ENCODE data around the gene C6orf89.
A peak's percentile ranks its signal among the peaks of the same experiment; 100 is the strongest.

C6orf89 gene

DNA sequence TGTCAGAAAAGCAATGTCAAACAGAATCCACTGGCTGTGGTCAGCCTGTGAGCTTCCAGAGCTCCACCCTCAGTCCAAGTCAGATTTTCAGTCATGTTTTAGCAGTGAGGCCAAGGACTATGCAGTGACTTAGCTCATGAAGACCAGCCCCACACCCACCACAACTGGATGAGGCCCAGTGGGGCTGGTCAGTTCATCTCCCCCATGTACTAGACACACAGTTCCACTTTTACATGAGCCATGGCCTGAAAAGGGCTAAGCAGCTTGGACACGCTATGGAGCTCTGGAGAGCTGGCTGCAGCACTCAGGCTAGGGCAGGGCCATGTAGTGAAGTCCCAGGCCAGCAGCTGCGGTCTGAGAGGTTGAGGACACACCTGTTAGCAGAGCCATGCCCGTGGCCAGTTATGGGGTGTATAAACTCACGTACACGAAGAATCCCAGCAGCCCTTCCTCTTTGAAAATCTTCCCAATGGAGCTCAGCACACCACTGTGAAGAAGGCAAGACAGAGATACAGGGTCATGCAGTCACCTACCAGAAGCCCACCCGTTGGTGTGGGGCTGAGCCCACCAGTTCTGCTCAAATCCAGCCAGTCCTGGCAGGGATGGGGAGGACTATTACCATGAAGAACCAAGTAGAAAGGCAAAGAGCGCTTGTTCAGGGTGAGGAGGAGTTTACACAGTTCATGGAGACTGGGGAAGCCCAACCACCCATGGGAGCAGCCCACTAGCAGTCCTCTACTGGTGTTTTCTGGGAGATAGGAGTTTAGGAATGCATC is 89.7 kb downstream of the C6orf89 start:
- Histone ChIP-seq H3K27ac (ENCODE audit: low read depth, low read length) (no peak overlapping the region), H3K9ac (ENCODE audit: low read length) (no peak overlapping the region), H3K4me1 (ENCODE audit: control insufficient read depth, low read depth, low read length) (no peaks in the 10 kb centered on the region), H3K27me3 (ENCODE audit: insufficient read depth, low read length, poor library complexity) (no peaks in the 10 kb centered on the region), H2BK5ac (ENCODE audit: low read length) (no peak overlapping the region), H4K5ac (ENCODE audit: low read length) (no peak overlapping the region), H3K79me2 (ENCODE audit: control insufficient read depth, insufficient read depth, low read length) (peaks cover 17% of the 10 kb centered on the region), H3K4me2 (ENCODE audit: low read length) (no peak overlapping the region), H3K79me1 (ENCODE audit: low read length) (peaks cover 19% of the 10 kb centered on the region), H3K56ac (ENCODE audit: low read length) (no peak overlapping the region), H3K23ac (ENCODE audit: low read length) (no peak overlapping the region), H3K4ac (ENCODE audit: low read depth, low read length) (no peak overlapping the region), H3K4me3 (ENCODE audit: low read length) (no peak overlapping the region), H3K18ac (ENCODE audit: low read length) (no peak overlapping the region), H4K8ac (ENCODE audit: low read depth, low read length) (no peak overlapping the region), H2BK120ac (ENCODE audit: low read depth, low read length) (no peak overlapping the region), H3K36me3 (ENCODE audit: control insufficient read depth, insufficient read depth, low read length) (peaks cover 53% of the 10 kb centered on the region), H2AK5ac (ENCODE audit: low read length) (no peak overlapping the region), H2BK15ac (replicated peaks; ENCODE audit: low read depth) (no peak overlapping the region)
- no peak for DNase-seq
- no CpG with 5 or more reads among the region's 7 CpGs for WGBS (ENCODE audit: extremely low coverage, insufficient coverage, low lambda C conversion rate)

DNA sequence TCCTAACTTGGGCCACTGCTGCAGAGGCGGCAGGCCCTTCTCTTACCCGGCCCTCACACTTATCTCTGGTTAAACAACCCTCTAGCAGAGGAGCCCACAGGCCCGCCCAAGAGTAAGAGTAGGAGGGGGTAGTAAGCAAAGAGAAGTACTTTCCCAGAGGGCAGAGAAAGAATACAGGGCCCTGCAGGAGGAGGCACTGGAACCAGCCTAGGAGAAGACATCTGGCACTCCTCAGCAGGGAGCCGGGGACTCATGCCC is 90.2 kb downstream of the C6orf89 start:
- Histone ChIP-seq H3K36me3 (ENCODE audit: control insufficient read depth, insufficient read depth, low read length) (peaks cover 49% of the 10 kb centered on the region), H2BK5ac (ENCODE audit: low read length) (no peak overlapping the region), H3K4me2 (ENCODE audit: low read length) (no peak overlapping the region), H4K5ac (ENCODE audit: low read length) (no peak overlapping the region), H3K27me3 (ENCODE audit: insufficient read depth, low read length, poor library complexity) (no peaks in the 10 kb centered on the region), H2BK15ac (replicated peaks; ENCODE audit: low read depth) (no peak overlapping the region), H2BK120ac (ENCODE audit: low read depth, low read length) (no peak overlapping the region), H3K27ac (ENCODE audit: low read depth, low read length) (no peak overlapping the region), H3K23ac (ENCODE audit: low read length) (no peak overlapping the region), H3K4ac (ENCODE audit: low read depth, low read length) (no peak overlapping the region), H2AK5ac (ENCODE audit: low read length) (no peak overlapping the region), H3K79me2 (ENCODE audit: control insufficient read depth, insufficient read depth, low read length) (peaks cover 22% of the 10 kb centered on the region), H3K4me3 (ENCODE audit: low read length) (no peak overlapping the region), H3K79me1 (ENCODE audit: low read length) (peaks cover 24% of the 10 kb centered on the region), H3K9ac (ENCODE audit: low read length) (no peak overlapping the region), H3K56ac (ENCODE audit: low read length) (no peak overlapping the region), H4K8ac (ENCODE audit: low read depth, low read length) (no peak overlapping the region), H3K4me1 (ENCODE audit: control insufficient read depth, low read depth, low read length) (no peaks in the 10 kb centered on the region), H3K18ac (ENCODE audit: low read length) (no peak overlapping the region)
- WGBS (ENCODE audit: extremely low coverage, insufficient coverage, low lambda C conversion rate) = no CpG with 5 or more reads among the region's 4 CpGs
- DNase-seq = no peak

DNA sequence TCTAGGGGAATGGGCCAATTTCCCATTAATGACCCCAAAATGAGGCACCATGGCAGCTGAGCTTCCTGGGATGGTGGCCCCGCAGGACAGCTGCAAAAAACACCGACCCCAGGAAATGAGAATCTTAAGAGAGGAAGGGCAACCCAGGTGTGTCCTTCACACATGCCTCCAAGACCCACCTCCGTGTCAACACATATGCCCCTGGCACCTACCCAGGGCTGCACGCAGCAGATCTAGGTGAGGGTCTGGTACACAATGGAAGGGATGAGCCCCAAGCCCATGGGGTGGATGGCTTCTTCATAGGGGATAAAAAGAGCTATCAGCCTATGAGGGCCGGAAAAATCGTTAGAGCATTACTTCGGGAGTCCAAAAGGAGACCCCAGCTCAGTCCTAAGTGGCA is 90.8 kb downstream of the C6orf89 start:
- no peak overlapping the region for H3K9ac ChIP-seq (ENCODE audit: low read length)
- DNase-seq = no peak
- no peak overlapping the region for H3K4ac ChIP-seq (ENCODE audit: low read depth, low read length)
- no peak overlapping the region for H3K4me3 ChIP-seq (ENCODE audit: low read length)
- no peak overlapping the region for H2BK5ac ChIP-seq (ENCODE audit: low read length)
- no peak overlapping the region for H3K56ac ChIP-seq (ENCODE audit: low read length)
- no peak overlapping the region for H3K23ac ChIP-seq (ENCODE audit: low read length)
- H3K4me1 ChIP-seq (ENCODE audit: control insufficient read depth, low read depth, low read length) = no peaks in the 10 kb centered on the region
- H3K27ac ChIP-seq (ENCODE audit: low read depth, low read length) = no peak overlapping the region
- H2BK15ac ChIP-seq (replicated peaks; ENCODE audit: low read depth) = no peak overlapping the region
- peaks cover 28% of the 10 kb centered on the region for H3K79me2 ChIP-seq (ENCODE audit: control insufficient read depth, insufficient read depth, low read length)
- no peak overlapping the region for H4K8ac ChIP-seq (ENCODE audit: low read depth, low read length)
- no peak overlapping the region for H2AK5ac ChIP-seq (ENCODE audit: low read length)
- peaks cover 24% of the 10 kb centered on the region for H3K79me1 ChIP-seq (ENCODE audit: low read length)
- WGBS (ENCODE audit: extremely low coverage, insufficient coverage, low lambda C conversion rate) = no CpG with 5 or more reads among the region's 7 CpGs
- peaks cover 45% of the 10 kb centered on the region for H3K36me3 ChIP-seq (ENCODE audit: control insufficient read depth, insufficient read depth, low read length)
- no peak overlapping the region for H3K4me2 ChIP-seq (ENCODE audit: low read length)
- no peak overlapping the region for H4K5ac ChIP-seq (ENCODE audit: low read length)
- no peak overlapping the region for H2BK120ac ChIP-seq (ENCODE audit: low read depth, low read length)
- no peak overlapping the region for H3K18ac ChIP-seq (ENCODE audit: low read length)
- no peaks in the 10 kb centered on the region for H3K27me3 ChIP-seq (ENCODE audit: insufficient read depth, low read length, poor library complexity)

DNA sequence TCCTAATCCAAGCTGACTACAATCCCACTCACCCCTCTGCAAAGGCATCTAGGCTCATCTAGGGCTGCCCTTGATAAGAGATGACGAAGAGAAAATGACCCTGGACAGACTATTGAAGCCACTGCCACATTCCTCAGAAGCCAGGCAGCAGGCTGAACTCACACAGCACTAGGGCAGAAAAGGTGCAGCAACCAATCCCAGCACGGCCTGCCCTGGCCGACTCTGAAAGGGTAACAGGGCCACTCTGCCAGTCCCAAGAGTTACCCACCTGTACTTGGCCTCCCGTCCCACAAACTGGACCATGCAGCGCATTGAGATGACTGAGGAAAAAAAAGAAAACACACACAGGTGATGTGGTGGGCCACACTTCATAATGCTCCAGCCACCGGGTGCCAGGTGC is 91.2 kb downstream of the C6orf89 start:
- H3K79me1 ChIP-seq (ENCODE audit: low read length) = peaks cover 25% of the 10 kb centered on the region
- no peak overlapping the region for H4K8ac ChIP-seq (ENCODE audit: low read depth, low read length)
- H3K4me3 ChIP-seq (ENCODE audit: low read length) = no peak overlapping the region
- H2BK5ac ChIP-seq (ENCODE audit: low read length) = no peak overlapping the region
- peaks cover 32% of the 10 kb centered on the region for H3K79me2 ChIP-seq (ENCODE audit: control insufficient read depth, insufficient read depth, low read length)
- H3K9ac ChIP-seq (ENCODE audit: low read length) = no peak overlapping the region
- H3K18ac ChIP-seq (ENCODE audit: low read length) = no peak overlapping the region
- no peak overlapping the region for H2BK15ac ChIP-seq (replicated peaks; ENCODE audit: low read depth)
- H2BK120ac ChIP-seq (ENCODE audit: low read depth, low read length) = no peak overlapping the region
- no peaks in the 10 kb centered on the region for H3K27me3 ChIP-seq (ENCODE audit: insufficient read depth, low read length, poor library complexity)
- peaks cover 42% of the 10 kb centered on the region for H3K36me3 ChIP-seq (ENCODE audit: control insufficient read depth, insufficient read depth, low read length)
- no peak overlapping the region for H3K4me2 ChIP-seq (ENCODE audit: low read length)
- no peak overlapping the region for H3K23ac ChIP-seq (ENCODE audit: low read length)
- H3K56ac ChIP-seq (ENCODE audit: low read length) = no peak overlapping the region
- no peak overlapping the region for H4K5ac ChIP-seq (ENCODE audit: low read length)
- H3K4ac ChIP-seq (ENCODE audit: low read depth, low read length) = no peak overlapping the region
- no CpG with 5 or more reads among the region's 6 CpGs for WGBS (ENCODE audit: extremely low coverage, insufficient coverage, low lambda C conversion rate)
- DNase-seq = no peak
- no peaks in the 10 kb centered on the region for H3K4me1 ChIP-seq (ENCODE audit: control insufficient read depth, low read depth, low read length)
- no peak overlapping the region for H2AK5ac ChIP-seq (ENCODE audit: low read length)
- no peak overlapping the region for H3K27ac ChIP-seq (ENCODE audit: low read depth, low read length)

DNA sequence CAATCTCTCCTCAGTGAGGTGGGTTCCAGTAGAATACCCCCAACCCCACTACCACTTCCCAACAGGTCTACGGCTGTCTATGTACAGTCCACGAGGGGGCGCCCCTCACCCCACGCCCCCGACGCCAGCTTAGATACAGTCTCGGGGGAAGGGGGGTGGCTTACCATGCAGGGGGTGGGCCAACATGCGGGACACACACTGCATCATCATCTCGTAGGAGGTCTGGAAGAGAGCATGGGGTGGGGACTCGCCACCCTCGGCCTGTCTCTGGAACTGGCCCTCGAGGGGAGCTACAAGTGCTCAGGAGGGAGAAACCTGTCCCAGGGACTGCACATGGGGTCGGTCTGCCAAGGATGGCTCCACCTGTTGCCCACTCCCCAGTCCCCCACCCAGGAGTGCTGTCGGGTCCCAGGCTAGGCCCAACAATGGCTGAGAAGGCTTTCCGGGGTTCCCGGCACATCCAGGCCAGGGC is 91.8 kb downstream of the C6orf89 start:
- H3K4me1 ChIP-seq (ENCODE audit: control insufficient read depth, low read depth, low read length) = no peaks in the 10 kb centered on the region
- H3K79me1 ChIP-seq (ENCODE audit: low read length) = peaks cover 27% of the 10 kb centered on the region
- peak; percentile 67 for DNase-seq
- H2BK120ac ChIP-seq (ENCODE audit: low read depth, low read length) = no peak overlapping the region
- no peak overlapping the region for H3K4me3 ChIP-seq (ENCODE audit: low read length)
- no peak overlapping the region for H3K4ac ChIP-seq (ENCODE audit: low read depth, low read length)
- H3K18ac ChIP-seq (ENCODE audit: low read length) = no peak overlapping the region
- no peaks in the 10 kb centered on the region for H3K27me3 ChIP-seq (ENCODE audit: insufficient read depth, low read length, poor library complexity)
- peaks cover 36% of the 10 kb centered on the region for H3K79me2 ChIP-seq (ENCODE audit: control insufficient read depth, insufficient read depth, low read length)
- no peak overlapping the region for H3K9ac ChIP-seq (ENCODE audit: low read length)
- no peak overlapping the region for H3K4me2 ChIP-seq (ENCODE audit: low read length)
- no peak overlapping the region for H2BK15ac ChIP-seq (replicated peaks; ENCODE audit: low read depth)
- no peak overlapping the region for H3K23ac ChIP-seq (ENCODE audit: low read length)
- WGBS (ENCODE audit: extremely low coverage, insufficient coverage, low lambda C conversion rate) = no CpG with 5 or more reads among the region's 16 CpGs
- H4K5ac ChIP-seq (ENCODE audit: low read length) = no peak overlapping the region
- peaks cover 37% of the 10 kb centered on the region for H3K36me3 ChIP-seq (ENCODE audit: control insufficient read depth, insufficient read depth, low read length)
- H4K8ac ChIP-seq (ENCODE audit: low read depth, low read length) = no peak overlapping the region
- H2BK5ac ChIP-seq (ENCODE audit: low read length) = no peak overlapping the region
- no peak overlapping the region for H3K27ac ChIP-seq (ENCODE audit: low read depth, low read length)
- H3K56ac ChIP-seq (ENCODE audit: low read length) = no peak overlapping the region
- H2AK5ac ChIP-seq (ENCODE audit: low read length) = no peak overlapping the region
